ENCODE measurements around the gene ZNF24.

The ZNF24 gene

GRCh38 chr18:35290094-35290735 lies 54.0 kb downstream of the ZNF24 start, which contains the start of gene ZSCAN30:
ZSCAN30 (minus strand) TSS chr18:35290229; CDS start chr18:35264352, 25,877 bp downstream.
- DNase-seq = peak; percentile 94

GRCh38 chr18:35289727-35290093 lies 54.5 kb downstream of the ZNF24 start:
- no peak for DNase-seq

DNA sequence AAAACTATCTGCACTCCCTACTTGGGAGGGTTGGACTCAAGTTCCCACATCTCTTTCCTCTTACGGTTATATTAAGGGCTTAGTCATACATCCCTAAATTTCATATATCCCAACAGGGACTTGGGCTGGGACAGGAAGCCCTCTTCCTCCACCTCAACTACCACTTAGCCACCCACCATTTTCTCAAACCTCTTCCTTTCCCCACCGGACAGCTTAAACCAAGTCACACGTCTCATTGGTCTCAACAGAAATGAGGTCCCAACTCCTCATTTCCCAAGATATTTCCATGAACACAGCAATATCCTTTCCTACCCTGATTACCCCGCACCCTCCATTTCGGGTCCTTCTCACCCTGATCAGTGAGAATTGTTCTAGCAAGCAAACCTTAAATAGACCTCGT lies 54.9 kb downstream of the ZNF24 start:
- DNase-seq = peak; percentile 14

DNA sequence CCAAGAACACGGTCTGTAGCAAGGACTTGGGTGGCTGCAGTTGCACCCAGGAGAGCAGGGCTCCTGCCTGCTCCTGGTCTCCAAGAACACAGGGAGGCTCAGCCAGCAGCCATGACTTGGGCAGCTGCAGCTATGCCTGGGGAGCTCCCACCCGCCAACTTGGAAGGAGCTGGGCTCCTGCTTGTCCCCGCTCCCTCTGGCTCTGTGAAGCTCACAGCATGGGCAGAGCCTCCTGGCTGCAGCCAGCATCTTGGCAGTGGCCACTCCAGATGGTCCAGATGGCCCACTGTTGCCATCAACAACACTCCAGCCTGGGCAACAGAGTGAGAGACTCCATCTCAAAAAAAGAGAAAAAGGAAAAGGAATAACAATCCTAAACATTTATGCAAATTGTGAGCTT lies 59.4 kb downstream of the ZNF24 start:
- DNase-seq = no peak

GRCh38 chr18:35283923-35284794 lies 60.1 kb downstream of the ZNF24 start:
- DNase-seq = no peak

DNA sequence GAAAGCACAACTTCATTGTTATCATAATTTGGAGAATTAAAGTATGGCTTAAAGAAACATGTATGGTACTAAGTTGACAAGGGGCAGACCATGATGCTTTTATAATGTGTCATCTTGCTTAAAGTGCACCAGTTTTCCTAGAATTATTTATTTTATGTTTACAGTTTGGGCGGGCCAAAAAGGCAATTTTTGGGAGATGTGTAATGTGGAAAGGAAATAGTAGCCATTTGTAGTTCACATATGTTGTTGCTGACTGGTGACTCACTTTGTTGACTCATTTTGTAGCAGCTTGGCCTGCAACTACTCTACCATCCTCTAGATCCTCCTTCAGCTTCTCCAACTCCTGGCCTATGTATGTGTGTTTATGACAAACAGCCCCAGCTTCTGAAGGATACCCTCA lies 61.9 kb downstream of the ZNF24 start:
- peak; percentile 86 for DNase-seq
